ENCODE measurements around the gene CRK. TPM values are rescaled to one million over a fixed set of nuclear protein-coding genes. Genes with fewer than 3 reads are reported as not detected.
A peak's percentile ranks its signal among the peaks of the same experiment; 100 is the strongest.

Gene CRK
- total and polyA plus RNA-seq, 10 of the 15 experiments (the other 5 are each of a cell fraction or from before 2014, with no cell fraction given): 11.1 to 23.8 (median 20.5) TPM

- TF ChIP-seq NFIC (IDR thresholded peaks at IDR 0.05; ENCODE audit: low read depth, low read length) (no peak), ASH2L (IDR thresholded peaks at IDR 0.05; ENCODE audit: borderline replicate concordance, low read depth) (no peak), IKZF2 (IDR thresholded peaks at IDR 0.05) (peak; percentile 36 to 44; a peak in 2 of 4 replicates), SMARCA5 (IDR thresholded peaks at IDR 0.05) (peak; percentile 53; the same call in 1 of the 2 replicates), MTA2 (IDR thresholded peaks at IDR 0.05; ENCODE audit: low read depth) (peak; percentile 18; the same call in 1 of the 2 replicates), MXI1 (IDR thresholded peaks at IDR 0.05; ENCODE audit: low read depth, low read length) (peak; percentile 48; the same call in 1 of the 2 replicates), CUX1 (IDR thresholded peaks at IDR 0.05; ENCODE audit: insufficient replicate concordance, low read depth, low read length) (no peak), CREB1 (IDR thresholded peaks at IDR 0.05; ENCODE audit: low read depth) (no peak), RELB (IDR thresholded peaks at IDR 0.05; ENCODE audit: low read depth) (0 out of 2 replicates have a peak, but pooled peaks have one; percentile 18), JUNB (IDR thresholded peaks at IDR 0.05) (no peak), ZNF592 (IDR thresholded peaks at IDR 0.05) (no peak), POU2F2 (IDR thresholded peaks at IDR 0.05; ENCODE audit: borderline replicate concordance, low read depth, low read length) (peak; percentile 77; the same call in 1 of the 3 replicates), SMAD5 (IDR thresholded peaks at IDR 0.05; ENCODE audit: low read depth) (no peak)
Observed at GRCh38 chr17:1374431-1375177, 81.4 kb downstream of the CRK start (continued).
